GM12892 (cell line): ENCODE measurements around the gene KHDC4.

Experiments
- DNase-seq: peaks from one replicate; pipeline ENCODE4 v3.0.0; 2011; ENCODE audit not compliant: insufficient read length
- FAIRE-seq: peaks from 2 replicates; lab custom pipeline; 2011; peaks lifted over from hg19 to GRCh38; lab: Jason Lieb, UNC
- POLR2A ChIP-seq: IDR thresholded peaks from 2 replicates; pipeline ENCODE4 v1.6.1; 2011; ENCODE audit warnings: low read depth, low read length, control low read depth
- POLR2AphosphoS5 ChIP-seq: IDR thresholded peaks from 2 replicates; pipeline ENCODE4 v1.6.1; 2011; ENCODE audit warnings: low read depth, low read length, control low read depth
- TAF1 ChIP-seq: IDR thresholded peaks from 2 replicates; pipeline ENCODE4 v1.6.1; 2011; ENCODE audit warnings: low read depth, mild to moderate bottlenecking, control low read depth, low read length, borderline replicate concordance

KHDC4 gene

DNA sequence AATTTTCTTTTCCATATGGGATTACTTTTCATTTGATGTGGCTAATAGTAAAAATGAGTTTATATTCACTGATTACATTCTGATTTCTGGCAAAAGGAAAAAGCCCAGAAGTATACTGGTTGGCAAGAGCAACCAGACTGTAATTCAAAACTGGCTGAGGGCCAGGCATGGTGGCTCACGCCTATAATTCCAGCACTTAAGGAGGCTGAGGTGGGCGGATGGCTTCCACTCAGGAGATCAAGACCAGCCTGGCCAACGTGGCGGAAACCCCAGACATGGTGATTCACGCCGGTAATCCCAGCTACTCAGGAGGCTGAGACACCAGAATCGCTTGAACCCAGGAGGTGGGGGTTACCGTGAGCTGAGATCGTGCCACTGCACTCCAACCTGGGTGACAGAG is 60.4 kb downstream of the KHDC4 start:
- DNase-seq: no peak
- no peak for FAIRE-seq
- TF ChIP-seq TAF1 (no peak), POLR2A (no peak), POLR2AphosphoS5 (no peak)

DNA sequence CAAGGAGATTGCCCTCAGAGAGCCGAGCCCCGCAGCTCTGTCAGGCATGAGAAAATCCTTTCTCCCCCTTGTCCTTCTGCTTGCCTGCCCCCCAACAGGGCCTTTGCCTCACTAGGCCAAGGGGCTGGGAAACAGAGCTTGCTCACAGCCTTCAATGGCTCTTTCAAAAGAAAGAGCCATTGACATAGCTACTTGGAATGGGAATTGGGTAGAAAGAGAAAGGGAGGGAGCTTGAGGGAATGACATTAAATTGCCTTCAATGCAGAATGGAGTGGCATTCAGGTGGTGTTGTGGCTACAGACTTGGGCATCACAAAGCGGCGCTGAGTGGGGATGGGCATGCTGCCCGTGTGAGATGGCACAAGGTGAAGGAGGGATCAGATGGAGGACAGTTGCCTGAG is 61.7 kb downstream of the KHDC4 start:
- TF ChIP-seq TAF1 (no peak), POLR2A (no peak), POLR2AphosphoS5 (no peak)
- FAIRE-seq (no peak), DNase-seq (no peak)

DNA sequence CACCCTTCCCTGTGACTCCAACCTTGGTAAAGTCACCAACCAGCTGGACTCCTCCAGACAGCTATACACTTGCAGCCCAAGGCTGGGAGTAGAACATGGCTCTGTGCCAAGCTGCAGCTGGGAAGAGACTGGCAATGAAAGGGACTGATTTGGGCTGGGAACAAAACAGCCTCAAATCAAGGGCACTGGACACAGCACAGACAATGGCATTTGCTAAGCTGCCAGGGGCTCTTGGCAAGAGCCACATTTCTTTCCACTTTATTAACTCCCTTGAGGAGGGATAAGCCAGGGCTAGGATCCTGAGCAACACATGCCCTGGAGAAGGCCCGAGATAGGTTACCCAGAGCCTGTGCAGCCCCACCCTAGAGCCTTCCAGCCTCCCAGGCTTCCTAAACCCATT is 62.8 kb downstream of the KHDC4 start:
- DNase-seq: no peak
- FAIRE-seq: no peak

DNA sequence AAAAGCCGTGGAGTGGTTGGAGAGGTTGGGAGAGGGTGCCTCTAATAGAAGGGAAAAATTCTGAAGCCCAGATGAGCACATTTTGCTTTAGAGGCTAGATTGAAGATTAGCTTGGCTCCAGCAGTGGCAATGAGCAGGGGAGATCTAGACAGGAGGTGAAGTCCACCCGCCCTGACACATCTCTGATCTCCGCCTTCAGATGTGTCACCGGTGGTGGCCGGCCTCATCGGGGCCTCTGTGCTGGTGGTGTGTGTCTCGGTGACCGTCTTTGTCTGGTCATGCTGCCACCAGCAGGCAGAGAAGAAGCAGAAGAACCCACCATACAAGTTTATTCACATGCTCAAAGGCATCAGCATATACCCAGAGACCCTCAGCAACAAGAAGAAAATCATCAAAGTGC is 66.4 kb downstream of the KHDC4 start:
- DNase-seq (no peak), FAIRE-seq (no peak)
- TF ChIP-seq TAF1 (no peak), POLR2AphosphoS5 (no peak), POLR2A (no peak)

More for the DNA sequence above, 62.8 kb downstream of the KHDC4 start:
- no peak for TF ChIP-seq POLR2AphosphoS5
- no peak for TF ChIP-seq POLR2A
- no peak for TF ChIP-seq TAF1

DNA sequence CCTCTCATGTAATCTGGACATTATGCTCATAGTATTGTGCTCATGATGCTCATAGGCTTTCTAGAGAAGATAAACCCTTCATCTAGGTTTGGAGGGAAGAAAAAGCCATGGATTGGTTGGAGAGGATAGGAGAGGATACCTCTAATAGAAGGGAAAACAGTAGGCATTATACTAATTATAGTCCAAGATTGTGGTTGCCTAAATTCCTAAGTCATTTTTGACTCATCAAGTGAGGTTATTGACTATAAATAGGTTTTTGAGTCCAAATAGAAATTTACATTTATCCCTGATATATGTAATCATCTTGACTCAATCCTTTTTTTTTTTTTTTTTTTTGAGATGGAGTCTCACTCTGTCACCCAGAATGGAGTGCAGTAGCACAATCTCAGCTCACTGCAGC is 69.8 kb downstream of the KHDC4 start:
- no peak for TF ChIP-seq POLR2AphosphoS5
- TF ChIP-seq POLR2A: no peak
- no peak for TF ChIP-seq TAF1
- DNase-seq (no peak), FAIRE-seq (no peak)
